Stimulated activated effector memory CD8-positive, alpha-beta T cell treated with anti-CD3 and anti-CD28 coated beads, Interleukin-12 subunit alpha, Interleukin-12 subunit beta, amount 100 ng/mL, for 72 hours (primary cell): Measurements from ENCODE around the gene AP3B2.
A peak's percentile ranks its signal among the peaks of the same experiment; 100 is the strongest.

ENCODE experiments used
- ATAC-seq: fragments of 150-1000 bp; cut with Tn5 transposase; 2 replicates; pipeline ENCODE4 v1.10.0; 2021
- DNase-seq, 2 donors: peaks; one replicate each; pipeline ENCODE4 v3.0.0; 2021 to 2022; ENCODE audit warnings: low spot score in 2 of 2
- H3K27ac Mint-ChIP-seq: one replicate; pipeline ENCODE4 v1.8.0; 2022; ENCODE audit warnings: mild to moderate bottlenecking, mixed read lengths
- H3K36me3 Mint-ChIP-seq: one replicate; pipeline ENCODE4 v1.8.0; 2022; ENCODE audit warnings: mild to moderate bottlenecking, mixed read lengths
- H3K4me1 Mint-ChIP-seq: one replicate; pipeline ENCODE4 v1.8.0; 2022; ENCODE audit warnings: mixed read lengths
- H3K4me3 Mint-ChIP-seq: one replicate; pipeline ENCODE4 v1.8.0; 2022; ENCODE audit warnings: mild to moderate bottlenecking, mixed read lengths
- H3K9me3 Mint-ChIP-seq: one replicate; pipeline ENCODE4 v1.8.0; 2022; ENCODE audit warnings: mixed read lengths

The AP3B2 gene, protein sequence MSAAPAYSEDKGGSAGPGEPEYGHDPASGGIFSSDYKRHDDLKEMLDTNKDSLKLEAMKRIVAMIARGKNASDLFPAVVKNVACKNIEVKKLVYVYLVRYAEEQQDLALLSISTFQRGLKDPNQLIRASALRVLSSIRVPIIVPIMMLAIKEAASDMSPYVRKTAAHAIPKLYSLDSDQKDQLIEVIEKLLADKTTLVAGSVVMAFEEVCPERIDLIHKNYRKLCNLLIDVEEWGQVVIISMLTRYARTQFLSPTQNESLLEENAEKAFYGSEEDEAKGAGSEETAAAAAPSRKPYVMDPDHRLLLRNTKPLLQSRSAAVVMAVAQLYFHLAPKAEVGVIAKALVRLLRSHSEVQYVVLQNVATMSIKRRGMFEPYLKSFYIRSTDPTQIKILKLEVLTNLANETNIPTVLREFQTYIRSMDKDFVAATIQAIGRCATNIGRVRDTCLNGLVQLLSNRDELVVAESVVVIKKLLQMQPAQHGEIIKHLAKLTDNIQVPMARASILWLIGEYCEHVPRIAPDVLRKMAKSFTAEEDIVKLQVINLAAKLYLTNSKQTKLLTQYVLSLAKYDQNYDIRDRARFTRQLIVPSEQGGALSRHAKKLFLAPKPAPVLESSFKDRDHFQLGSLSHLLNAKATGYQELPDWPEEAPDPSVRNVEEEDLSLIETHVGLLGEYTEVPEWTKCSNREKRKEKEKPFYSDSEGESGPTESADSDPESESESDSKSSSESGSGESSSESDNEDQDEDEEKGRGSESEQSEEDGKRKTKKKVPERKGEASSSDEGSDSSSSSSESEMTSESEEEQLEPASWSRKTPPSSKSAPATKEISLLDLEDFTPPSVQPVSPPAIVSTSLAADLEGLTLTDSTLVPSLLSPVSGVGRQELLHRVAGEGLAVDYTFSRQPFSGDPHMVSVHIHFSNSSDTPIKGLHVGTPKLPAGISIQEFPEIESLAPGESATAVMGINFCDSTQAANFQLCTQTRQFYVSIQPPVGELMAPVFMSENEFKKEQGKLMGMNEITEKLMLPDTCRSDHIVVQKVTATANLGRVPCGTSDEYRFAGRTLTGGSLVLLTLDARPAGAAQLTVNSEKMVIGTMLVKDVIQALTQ

GRCh38 chr15:82709421-82710207, at the start of gene AP3B2:
AP3B2 (minus strand) TSS chr15:82709875; CDS start chr15:82709706, 169 bp downstream.
- DNase-seq = peak; percentile 53 to 82
- Mint-ChIP-seq H3K36me3 (no peaks in the 10 kb centered on the region), H3K27ac (no peak within 1 kb of the TSS), H3K4me3 (no peak within 1 kb of the TSS), H3K9me3 (no peaks in the 10 kb centered on the region), H3K4me1 (no peaks in the 10 kb centered on the region)
- peak; percentile 93 for ATAC-seq

DNA sequence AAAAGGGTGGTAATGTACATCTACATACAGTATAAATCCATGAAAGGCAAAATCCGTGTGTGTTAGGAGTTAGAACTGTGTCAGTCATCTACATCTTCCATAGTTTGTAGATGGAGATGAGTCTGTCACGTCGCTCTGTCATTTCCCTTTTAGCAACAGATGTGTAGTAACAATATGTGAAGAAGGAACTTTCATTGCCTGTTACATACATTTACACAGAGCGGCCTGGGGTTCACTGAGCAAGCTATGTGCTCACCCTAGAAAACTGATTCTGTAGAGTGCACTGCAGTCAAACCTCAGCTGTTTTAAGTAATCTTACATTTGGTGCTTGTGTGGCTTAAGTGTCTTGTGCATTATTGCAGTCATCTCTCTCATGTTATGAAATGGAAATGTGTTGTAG, 41.6 kb upstream of the AP3B2 start:
- H3K27ac Mint-ChIP-seq = peak overlapping the region; percentile 95
- peaks cover 65% of the 10 kb centered on the region for H3K36me3 Mint-ChIP-seq
- ATAC-seq (no peak), DNase-seq (no peak)
- H3K4me1 Mint-ChIP-seq = peaks cover 47% of the 10 kb centered on the region
- peak overlapping the region; percentile 91 for H3K4me3 Mint-ChIP-seq
- no peaks in the 10 kb centered on the region for H3K9me3 Mint-ChIP-seq

DNA sequence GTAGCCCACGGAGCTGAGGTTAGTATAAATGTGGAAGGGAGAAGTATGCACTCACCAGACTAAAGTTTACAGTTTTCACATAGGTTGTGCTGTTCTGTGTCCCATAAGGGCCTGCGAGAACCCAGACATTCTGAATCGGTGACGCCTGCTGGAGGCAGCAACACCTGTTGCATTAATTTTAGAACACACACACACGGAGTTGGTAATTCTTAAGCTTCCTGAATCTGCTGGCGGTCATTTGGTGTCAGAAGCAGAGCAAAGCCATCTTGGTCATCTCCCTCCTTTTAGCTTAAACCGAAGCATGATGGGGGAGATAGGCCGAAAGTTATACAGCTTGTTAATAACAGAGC, 41.1 kb upstream of the AP3B2 start:
- H3K4me3 Mint-ChIP-seq = peak overlapping the region; percentile 91
- no peaks in the 10 kb centered on the region for H3K9me3 Mint-ChIP-seq
- no peak for DNase-seq
- ATAC-seq = peak; percentile 52
- H3K4me1 Mint-ChIP-seq = peaks cover 47% of the 10 kb centered on the region
- H3K36me3 Mint-ChIP-seq = peaks cover 60% of the 10 kb centered on the region
- H3K27ac Mint-ChIP-seq = peak overlapping the region; percentile 95

DNA sequence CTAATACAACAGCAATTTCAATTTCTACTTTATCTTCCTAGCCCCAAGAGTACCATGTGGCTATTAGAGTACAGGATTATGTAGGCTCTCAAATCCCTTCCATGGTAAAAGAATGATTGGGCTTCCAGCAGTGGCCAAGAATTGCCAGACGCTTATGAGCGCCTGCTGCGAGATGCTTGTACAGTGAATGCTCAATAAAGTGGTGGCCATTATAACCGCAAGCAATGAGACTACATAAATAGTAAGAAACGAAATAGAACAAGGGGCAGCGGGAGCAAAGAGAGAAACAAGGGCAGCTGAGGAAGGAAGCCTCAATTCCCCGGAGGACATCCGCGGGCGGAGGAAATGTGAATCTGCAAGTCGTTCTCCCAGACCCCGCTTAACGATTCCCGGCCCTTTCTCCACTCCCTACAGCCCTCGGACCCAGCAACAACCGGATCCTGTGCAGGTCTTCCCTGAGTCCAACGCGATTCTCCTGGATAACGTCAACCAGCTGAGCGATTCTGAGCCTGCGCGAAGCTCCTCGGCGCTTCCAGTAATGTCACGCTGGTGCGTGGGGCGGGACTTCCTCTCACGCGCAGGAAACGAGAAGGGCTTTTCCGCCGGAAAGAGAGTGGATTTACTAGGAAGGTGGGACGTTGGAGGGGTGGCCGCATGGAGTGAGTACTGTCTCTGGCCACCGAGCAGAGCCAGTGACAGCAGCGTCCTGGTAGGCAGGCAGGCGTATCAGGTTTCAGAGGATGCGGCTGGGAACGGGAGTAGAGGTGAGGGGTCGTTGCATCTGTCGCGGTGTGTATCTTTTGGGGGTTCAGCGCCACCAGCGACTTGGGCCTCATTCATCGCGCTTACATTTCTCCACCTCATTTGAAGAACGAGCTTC, 40.5 kb upstream of the AP3B2 start:
- peak; percentile 67 to 91 for DNase-seq
- peak overlapping the region; percentile 95 for H3K27ac Mint-ChIP-seq
- peak overlapping the region; percentile 91 for H3K4me3 Mint-ChIP-seq
- no peaks in the 10 kb centered on the region for H3K9me3 Mint-ChIP-seq
- peaks cover 54% of the 10 kb centered on the region for H3K36me3 Mint-ChIP-seq
- peaks cover 47% of the 10 kb centered on the region for H3K4me1 Mint-ChIP-seq
- ATAC-seq = peak; percentile 96

DNA sequence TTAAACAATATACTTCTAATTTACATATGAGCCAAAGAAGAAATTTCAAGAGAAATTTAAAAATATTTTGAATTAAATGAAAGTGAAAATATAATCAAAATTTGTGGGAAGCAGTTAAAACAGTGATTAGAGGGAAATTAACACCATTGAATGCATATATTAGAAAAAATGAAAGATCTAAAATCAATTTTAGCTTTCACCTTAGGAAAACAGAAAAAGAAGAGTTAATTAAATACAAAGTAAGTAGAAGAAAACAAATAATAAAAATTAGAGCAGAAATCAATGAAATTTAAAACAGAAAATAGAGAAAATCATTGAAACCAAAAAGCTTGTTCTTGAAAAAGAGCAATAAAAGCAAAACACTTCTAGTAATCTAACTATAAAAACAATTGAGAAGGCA, 38.6 kb upstream of the AP3B2 start:
- DNase-seq (no peak), ATAC-seq (no peak)
- H3K4me1 Mint-ChIP-seq = peaks cover 37% of the 10 kb centered on the region
- H3K36me3 Mint-ChIP-seq = peaks cover 43% of the 10 kb centered on the region
- no peak overlapping the region for H3K27ac Mint-ChIP-seq
- H3K9me3 Mint-ChIP-seq = no peaks in the 10 kb centered on the region
- H3K4me3 Mint-ChIP-seq = no peak overlapping the region

- H3K4me3 Mint-ChIP-seq = no peak overlapping the region
- no peaks in the 10 kb centered on the region for H3K9me3 Mint-ChIP-seq
- DNase-seq (no peak), ATAC-seq (no peak)
- H3K27ac Mint-ChIP-seq = no peak overlapping the region
- peaks cover 14% of the 10 kb centered on the region for H3K36me3 Mint-ChIP-seq
- H3K4me1 Mint-ChIP-seq = no peaks in the 10 kb centered on the region
Observed at GRCh38 chr15:82743810-82744209, 34.1 kb upstream of the AP3B2 start.

GRCh38 chr15:82742134-82742533, 32.5 kb upstream of the AP3B2 start:
- H3K9me3 Mint-ChIP-seq = no peaks in the 10 kb centered on the region
- no peak for DNase-seq
- no peak for ATAC-seq
- no peak overlapping the region for H3K27ac Mint-ChIP-seq
- H3K36me3 Mint-ChIP-seq = peaks cover 22% of the 10 kb centered on the region
- H3K4me3 Mint-ChIP-seq = no peak overlapping the region
- no peaks in the 10 kb centered on the region for H3K4me1 Mint-ChIP-seq

DNA sequence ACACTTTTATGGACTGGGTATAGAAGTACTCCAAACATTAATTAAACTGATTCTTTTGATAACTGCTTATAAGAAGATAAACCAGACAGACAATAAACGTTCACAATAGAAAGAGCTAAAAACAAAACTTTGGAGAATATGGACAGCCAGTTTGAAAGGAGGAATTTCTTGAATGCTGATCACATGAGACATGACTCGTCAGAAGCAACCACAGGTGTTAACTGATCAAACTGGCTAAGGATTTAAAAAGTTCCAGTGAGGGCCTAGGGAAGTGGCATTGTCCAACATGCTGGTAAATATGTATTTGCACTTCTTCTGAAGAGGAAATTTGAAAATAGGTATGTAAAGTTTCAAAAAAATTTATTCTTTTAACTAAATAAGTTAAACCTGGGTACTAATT, 29.4 kb upstream of the AP3B2 start:
- H3K4me3 Mint-ChIP-seq = no peak overlapping the region
- DNase-seq (no peak), ATAC-seq (no peak)
- H3K4me1 Mint-ChIP-seq = no peaks in the 10 kb centered on the region
- H3K27ac Mint-ChIP-seq = no peak overlapping the region
- H3K36me3 Mint-ChIP-seq = peaks cover 38% of the 10 kb centered on the region
- H3K9me3 Mint-ChIP-seq = no peaks in the 10 kb centered on the region

GRCh38 chr15:82737975-82738374, 28.3 kb upstream of the AP3B2 start:
- H3K9me3 Mint-ChIP-seq = no peaks in the 10 kb centered on the region
- H3K4me3 Mint-ChIP-seq = no peak overlapping the region
- DNase-seq (no peak), ATAC-seq (no peak)
- no peak overlapping the region for H3K27ac Mint-ChIP-seq
- no peaks in the 10 kb centered on the region for H3K4me1 Mint-ChIP-seq
- peaks cover 44% of the 10 kb centered on the region for H3K36me3 Mint-ChIP-seq

DNA sequence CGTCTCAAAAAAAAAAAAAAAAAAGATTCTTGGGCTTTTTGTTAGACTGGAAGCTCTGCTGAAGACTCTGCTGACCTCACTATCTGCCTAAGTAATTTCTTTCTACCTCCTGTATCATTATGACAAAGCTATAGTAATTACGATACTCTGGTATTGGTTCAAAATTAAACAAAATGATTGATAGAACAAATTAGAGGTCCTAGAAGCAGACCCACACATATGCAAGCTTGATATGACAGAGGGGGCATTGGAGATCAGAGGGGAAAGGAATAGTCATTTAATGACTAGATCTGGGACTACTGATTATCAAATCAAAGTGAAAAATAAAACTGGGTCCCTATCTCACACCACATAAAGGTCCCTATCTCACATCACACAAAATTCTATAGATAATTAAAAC, 21.9 kb upstream of the AP3B2 start:
- H3K27ac Mint-ChIP-seq = no peak overlapping the region
- H3K9me3 Mint-ChIP-seq = no peaks in the 10 kb centered on the region
- H3K4me1 Mint-ChIP-seq = no peaks in the 10 kb centered on the region
- H3K4me3 Mint-ChIP-seq = no peak overlapping the region
- peaks cover 32% of the 10 kb centered on the region for H3K36me3 Mint-ChIP-seq
- DNase-seq (no peak), ATAC-seq (peak; percentile 90)

DNA sequence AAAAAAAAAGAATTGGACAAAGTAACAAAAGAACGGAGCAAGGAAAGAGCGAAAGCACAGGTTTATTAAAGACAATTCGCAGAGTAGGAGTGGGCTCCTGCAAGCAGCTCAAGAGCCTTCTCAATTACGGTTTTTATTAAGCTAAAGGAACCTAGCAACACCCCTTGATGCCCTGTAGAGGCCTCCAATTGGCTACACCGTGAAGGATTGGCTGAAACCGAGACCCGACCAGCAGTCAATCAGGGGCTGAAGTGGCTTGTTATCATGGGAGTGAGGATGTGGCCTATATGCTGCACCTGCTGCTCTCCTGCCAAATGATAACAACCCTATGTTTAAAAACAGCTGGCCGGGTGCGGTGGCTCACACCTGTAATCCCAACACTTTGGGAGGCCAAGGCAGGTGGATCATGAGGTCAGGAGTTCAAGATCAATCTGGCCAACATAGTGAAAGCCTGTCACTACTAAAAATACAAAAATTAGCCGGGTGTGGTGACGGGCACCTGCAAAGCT, 20.4 kb upstream of the AP3B2 start:
- no peak overlapping the region for H3K27ac Mint-ChIP-seq
- ATAC-seq = no peak
- no peaks in the 10 kb centered on the region for H3K4me1 Mint-ChIP-seq
- H3K36me3 Mint-ChIP-seq = peaks cover 18% of the 10 kb centered on the region
- no peak overlapping the region for H3K4me3 Mint-ChIP-seq
- no peaks in the 10 kb centered on the region for H3K9me3 Mint-ChIP-seq
- DNase-seq = no peak

DNA sequence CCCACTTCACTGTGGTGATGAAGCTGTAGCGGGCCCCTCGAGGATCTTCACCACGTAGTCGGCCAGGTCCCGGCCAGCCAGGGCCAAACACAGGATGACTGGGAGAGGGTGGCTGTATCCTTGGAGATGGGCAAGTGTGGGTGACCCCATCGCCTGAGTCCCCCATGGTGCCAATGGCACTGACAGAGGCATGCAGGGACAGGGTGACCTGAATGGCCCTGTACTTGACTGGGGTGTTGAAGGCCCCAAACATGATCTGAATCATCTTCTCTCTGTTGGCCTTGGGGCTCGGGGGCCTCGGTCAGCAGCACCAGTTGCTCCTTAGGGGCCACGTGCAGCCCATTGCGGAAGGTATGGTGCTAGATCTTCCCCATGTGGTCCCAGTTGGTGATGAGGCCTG, 17.1 kb upstream of the AP3B2 start:
- no peaks in the 10 kb centered on the region for H3K9me3 Mint-ChIP-seq

GRCh38 chr15:82715003-82715402, 5.3 kb upstream of the AP3B2 start:
- Mint-ChIP-seq H3K27ac (no peak overlapping the region), H3K9me3 (peaks cover 7% of the 10 kb centered on the region), H3K36me3 (no peaks in the 10 kb centered on the region), H3K4me3 (no peak overlapping the region), H3K4me1 (no peaks in the 10 kb centered on the region)
- DNase-seq = no peak
- ATAC-seq = no peak

More for the DNA sequence above, 17.1 kb upstream of the AP3B2 start:
- H3K36me3 Mint-ChIP-seq = no peaks in the 10 kb centered on the region
- no peaks in the 10 kb centered on the region for H3K4me1 Mint-ChIP-seq
- no peak overlapping the region for H3K4me3 Mint-ChIP-seq
- DNase-seq (no peak), ATAC-seq (no peak)
- H3K27ac Mint-ChIP-seq = no peak overlapping the region

DNA sequence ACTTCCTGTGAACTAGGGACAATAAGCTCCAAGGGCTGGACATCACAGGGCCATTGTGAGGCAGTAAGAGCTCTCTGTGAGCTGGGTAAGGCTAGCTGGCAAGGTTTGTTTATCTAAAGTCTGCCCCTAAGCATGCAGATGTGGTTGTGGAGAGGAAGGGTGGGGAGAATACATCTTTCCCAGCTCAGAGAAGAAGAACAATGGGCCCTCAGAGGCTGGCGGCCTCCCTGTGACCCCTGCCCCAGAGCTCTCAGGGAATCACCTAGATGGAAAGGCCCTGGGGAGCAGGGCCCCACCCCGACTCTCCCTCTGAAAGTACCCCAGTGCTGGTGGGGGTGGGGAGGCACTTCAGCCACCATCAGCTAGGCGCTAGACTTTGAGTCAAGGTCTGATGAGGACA, 4.3 kb upstream of the AP3B2 start:
- H3K4me1 Mint-ChIP-seq = no peaks in the 10 kb centered on the region
- ATAC-seq (no peak), DNase-seq (no peak)
- H3K27ac Mint-ChIP-seq = no peak overlapping the region
- H3K9me3 Mint-ChIP-seq = peaks cover 7% of the 10 kb centered on the region
- no peaks in the 10 kb centered on the region for H3K36me3 Mint-ChIP-seq
- no peak overlapping the region for H3K4me3 Mint-ChIP-seq
